Natural killer cell (primary cell): ENCODE results near the gene NDUFAB1. TPM values are rescaled to one million over a fixed set of nuclear protein-coding genes. Genes with fewer than 3 reads are reported as not detected.
A peak's percentile ranks its signal among the peaks of the same experiment; 100 is the strongest.

Experiments used
- ATAC-seq, 3 donors: fragments of 150-1000 bp in 2 of 3; fragments of 200-7000 bp in 1 of 3; cut with Tn5 transposase; 1 replicate in 1 of 3; 2 replicates in 2 of 3; pipeline ENCODE4 v1.10.0; 2021; ENCODE audit warnings: mild to moderate bottlenecking in 2 of 3, moderate library complexity in 2 of 3
- DNase-seq, 2 donors: peaks; one replicate each; pipeline versions ENCODE4 v3.0.0 to v3.0.0-alpha.2; 2013 to 2021; ENCODE audit warnings: mixed read lengths in 1 of 2
- H3K27ac ChIP-seq: one replicate; pipeline ENCODE4 v1.5.1; 2013; ENCODE audit warnings: mild to moderate bottlenecking, low read length
- H3K27me3 ChIP-seq: one replicate; pipeline ENCODE4 v1.6.1; 2013; ENCODE audit warnings: low read length; ENCODE audit not compliant: control insufficient read depth, insufficient read depth
- H3K36me3 ChIP-seq: one replicate; pipeline ENCODE4 v1.6.1; 2013; ENCODE audit warnings: low read length; ENCODE audit not compliant: control insufficient read depth, insufficient read depth
- H3K4me1 ChIP-seq: one replicate; pipeline ENCODE4 v1.6.1; 2013; ENCODE audit warnings: low read length; ENCODE audit not compliant: control insufficient read depth, insufficient read depth
- H3K4me3 ChIP-seq: one replicate; pipeline ENCODE4 v1.5.1; 2013; ENCODE audit warnings: low read length
- H3K9me3 ChIP-seq: one replicate; pipeline ENCODE4 v1.6.1; 2013; ENCODE audit warnings: low read length; ENCODE audit not compliant: control insufficient read depth, insufficient read depth
- H3K27ac Mint-ChIP-seq, 2 donors: one replicate each; pipeline ENCODE4 v1.8.0; 2022; ENCODE audit warnings: mild to moderate bottlenecking in 2 of 2, mixed read lengths in 2 of 2, moderate library complexity in 1 of 2
- H3K27me3 Mint-ChIP-seq, 2 donors: one replicate each; pipeline ENCODE4 v1.8.0; 2022; ENCODE audit warnings: low read depth in 2 of 2, mixed read lengths in 2 of 2
- H3K36me3 Mint-ChIP-seq: one replicate; pipeline ENCODE4 v1.8.0; 2022; ENCODE audit warnings: mixed read lengths
- H3K4me1 Mint-ChIP-seq, 2 donors: one replicate each; pipeline ENCODE4 v1.8.0; 2022; ENCODE audit warnings: mixed read lengths in 2 of 2
- H3K4me3 Mint-ChIP-seq: one replicate; pipeline ENCODE4 v1.8.0; 2022; ENCODE audit warnings: mild to moderate bottlenecking, moderate library complexity, mixed read lengths
- H3K9me3 Mint-ChIP-seq, 2 donors: one replicate each; pipeline ENCODE4 v1.8.0; 2022; ENCODE audit warnings: mixed read lengths in 2 of 2
- CTCF ChIP-seq: fragments of 200-600 bp; IDR thresholded peaks from one replicate; pipeline ENCODE4 v1.8.0; 2022; ENCODE audit warnings: antibody characterized with exemption
- WGBS: methylation state at CpG from one replicate; pipeline ENCODE4 v1.1.7; 2013; ENCODE audit warnings: missing lambda C conversion rate; ENCODE audit not compliant: insufficient coverage; 5-methylcytosine and 5-hydroxymethylcytosine counted together
- intact Hi-C: fragments of 100-400 bp; cut with micrococcal nuclease; formaldehyde crosslinking; loops from one replicate; pipeline ENCODE4 v1.14.2; 2022
- total RNA-seq, 4 donors: library from RNA; stranded (reverse); fragments of 120-200 nt in 1 of 4; gene quantifications; one replicate each; pipeline versions ENCODE4 v1.2.3 to v1.2.4, GENCODE V29; 2013 to 2022

The NDUFAB1 gene
- total RNA-seq, 3 donors from 2014 or later (not counting 1 experiment from before 2014, with no cell fraction given) = 27.3 to 30.5 (median 28.3) TPM

GRCh38 chr16:23564575-23565363 is 31.3 kb downstream of the NDUFAB1 start:
- no peaks in the 10 kb centered on the region for H3K9me3 Mint-ChIP-seq

GRCh38 chr16:23563186-23563585 is 32.9 kb downstream of the NDUFAB1 start:
- no peaks in the 10 kb centered on the region for H3K27me3 Mint-ChIP-seq
- no peak overlapping the region for H3K27ac Mint-ChIP-seq
- peaks cover 23% of the 10 kb centered on the region for H3K36me3 Mint-ChIP-seq

More at GRCh38 chr16:23564575-23565363, 31.3 kb downstream of the NDUFAB1 start:
- H3K4me3 Mint-ChIP-seq = no peak overlapping the region
- WGBS = over 99% methylated on average over 9 of the region's 9 CpGs
- Histone ChIP-seq H3K9me3 (no peaks in the 10 kb centered on the region), H3K4me1 (no peaks in the 10 kb centered on the region), H3K27me3 (no peaks in the 10 kb centered on the region), H3K27ac (no peak overlapping the region), H3K4me3 (no peak overlapping the region), H3K36me3 (peaks cover 74% of the 10 kb centered on the region)
- peaks cover 23% of the 10 kb centered on the region for H3K36me3 Mint-ChIP-seq
- intact Hi-C loops = no loop called here
- DNase-seq (no peak), ATAC-seq (no peak)
- H3K4me1 Mint-ChIP-seq = peaks cover 0 to 16% of the 10 kb centered on the region in 2 donors
- no peaks in the 10 kb centered on the region for H3K27me3 Mint-ChIP-seq
- no peak for TF ChIP-seq CTCF
- H3K27ac Mint-ChIP-seq = no peak overlapping the region

GRCh38 chr16:23562505-23562904 is 33.6 kb downstream of the NDUFAB1 start:
- Mint-ChIP-seq H3K4me1 (peaks cover 10 to 19% of the 10 kb centered on the region in 2 donors), H3K4me3 (no peak overlapping the region), H3K9me3 (no peaks in the 10 kb centered on the region), H3K27ac (peak overlapping the region in 1 of 2 donors; percentile 54), H3K27me3 (no peaks in the 10 kb centered on the region), H3K36me3 (peaks cover 23% of the 10 kb centered on the region)
- Histone ChIP-seq H3K9me3 (no peaks in the 10 kb centered on the region), H3K36me3 (peaks cover 62% of the 10 kb centered on the region), H3K4me3 (no peak overlapping the region), H3K27ac (no peak overlapping the region), H3K27me3 (no peaks in the 10 kb centered on the region), H3K4me1 (peaks cover 8% of the 10 kb centered on the region)
- intact Hi-C loops = no loop called here
- TF ChIP-seq CTCF = no peak
- WGBS = 97% methylated on average over 13 of the region's 13 CpGs
- DNase-seq (no peak), ATAC-seq (no peak)

More at GRCh38 chr16:23563186-23563585, 32.9 kb downstream of the NDUFAB1 start:
- WGBS = 96% methylated on average over 6 of the region's 6 CpGs
- no peaks in the 10 kb centered on the region for H3K9me3 ChIP-seq
- H3K4me3 ChIP-seq = no peak overlapping the region
- H3K9me3 Mint-ChIP-seq = no peaks in the 10 kb centered on the region
- H3K27me3 ChIP-seq = no peaks in the 10 kb centered on the region
- no peak for ATAC-seq
- DNase-seq = no peak
- H3K4me3 Mint-ChIP-seq = no peak overlapping the region
- TF ChIP-seq CTCF = no peak
- H3K4me1 ChIP-seq = peaks cover 6% of the 10 kb centered on the region
- intact Hi-C loops = no loop called here
- peaks cover 66% of the 10 kb centered on the region for H3K36me3 ChIP-seq
- H3K4me1 Mint-ChIP-seq = peaks cover 10 to 18% of the 10 kb centered on the region in 2 donors
- H3K27ac ChIP-seq = no peak overlapping the region
